SK-N-MC (cell line): ENCODE results near the gene DEPDC1B.

Experiments
- EZH2 ChIP-seq: fragments of 200-600 bp; sonication (generic); IDR thresholded peaks from one replicate; pipeline ENCODE4 v1.6.1; 2017; ENCODE audit warnings: antibody characterized with exemption
- FOXP2 ChIP-seq: optimal IDR thresholded peaks from 2 replicates; pipeline ENCODE3; 2011; ENCODE audit warnings: mild to moderate bottlenecking, moderate library complexity; ENCODE audit not compliant: insufficient read depth; ENCODE audit errors: extremely low read length, control extremely low read depth

- TF ChIP-seq FOXP2 (no peak), EZH2 (no peak)
These were observed 113.6 kb downstream of the DEPDC1B start for GRCh38 chr5:60586307-60586901.
